ENCODE data around the gene AACS. TPM values are rescaled to one million over a fixed set of nuclear protein-coding genes. Genes with fewer than 3 reads are reported as not detected.

Gene AACS
- total and polyA plus RNA-seq, 4 donors = 3.4 to 13.6 (median 7.3) TPM

DNA sequence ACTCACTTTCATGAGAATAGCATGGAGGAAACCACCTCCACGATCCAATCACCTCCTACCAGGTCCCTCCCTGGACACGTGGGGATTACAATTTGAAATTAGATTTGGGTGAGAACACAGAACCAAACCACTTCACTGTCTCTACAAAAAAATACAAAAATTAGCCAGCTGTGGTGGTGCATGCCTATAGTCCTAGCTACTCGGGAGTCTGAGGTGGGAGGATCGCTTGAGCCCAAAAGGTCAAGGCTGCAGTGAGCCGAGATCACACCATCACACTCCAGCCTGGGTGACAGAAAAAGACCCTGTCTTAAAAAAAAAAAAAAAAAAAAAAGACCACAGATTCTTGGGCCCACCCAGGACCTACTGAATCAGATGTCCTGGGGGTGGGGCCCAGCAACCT, 43.5 kb upstream of the AACS start (continued):
- no peak for TF ChIP-seq RXRA (IDR thresholded peaks at IDR 0.05)
- TF ChIP-seq, protein P1, sequence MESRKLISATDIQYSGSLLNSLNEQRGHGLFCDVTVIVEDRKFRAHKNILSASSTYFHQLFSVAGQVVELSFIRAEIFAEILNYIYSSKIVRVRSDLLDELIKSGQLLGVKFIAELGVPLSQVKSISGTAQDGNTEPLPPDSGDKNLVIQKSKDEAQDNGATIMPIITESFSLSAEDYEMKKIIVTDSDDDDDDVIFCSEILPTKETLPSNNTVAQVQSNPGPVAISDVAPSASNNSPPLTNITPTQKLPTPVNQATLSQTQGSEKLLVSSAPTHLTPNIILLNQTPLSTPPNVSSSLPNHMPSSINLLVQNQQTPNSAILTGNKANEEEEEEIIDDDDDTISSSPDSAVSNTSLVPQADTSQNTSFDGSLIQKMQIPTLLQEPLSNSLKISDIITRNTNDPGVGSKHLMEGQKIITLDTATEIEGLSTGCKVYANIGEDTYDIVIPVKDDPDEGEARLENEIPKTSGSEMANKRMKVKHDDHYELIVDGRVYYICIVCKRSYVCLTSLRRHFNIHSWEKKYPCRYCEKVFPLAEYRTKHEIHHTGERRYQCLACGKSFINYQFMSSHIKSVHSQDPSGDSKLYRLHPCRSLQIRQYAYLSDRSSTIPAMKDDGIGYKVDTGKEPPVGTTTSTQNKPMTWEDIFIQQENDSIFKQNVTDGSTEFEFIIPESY (IDR thresholded peaks at IDR 0.05) = no peak

DNA sequence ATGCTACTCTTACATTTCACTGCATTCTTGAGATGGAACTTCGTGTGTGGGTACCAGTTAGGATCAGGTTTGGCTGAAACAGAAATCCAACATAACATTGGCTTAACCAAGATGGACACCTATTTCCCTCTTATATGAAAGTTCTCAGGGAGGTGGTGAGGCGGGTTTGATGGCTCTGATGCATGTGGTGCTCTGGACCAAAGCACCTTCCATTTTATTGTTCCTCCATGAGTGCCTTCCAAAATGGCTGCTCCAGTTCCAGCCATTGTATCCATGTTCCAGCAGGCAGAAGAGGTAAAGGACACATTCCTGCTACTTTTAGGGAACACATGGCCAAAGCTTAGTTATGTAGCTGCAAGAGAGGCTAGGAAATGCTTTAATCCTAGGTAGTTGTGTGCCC, 42.2 kb upstream of the AACS start:
- no peaks in the 10 kb centered on the region for H3K27me3 ChIP-seq (ENCODE audit: control insufficient read depth in 4 of 4, insufficient read depth in 4 of 4, low read length in 3 of 4)
- TF ChIP-seq CTCF (IDR thresholded peaks at IDR 0.05; ENCODE audit: low read depth, low read length, missing input control) (no peak), HNF4G (IDR thresholded peaks at IDR 0.05) (no peak), YY1 (IDR thresholded peaks at IDR 0.05) (no peak), JUND (IDR thresholded peaks at IDR 0.05) (no peak), HNF4A (conservative IDR thresholded peaks at IDR 0.05) (no peak), RXRA (IDR thresholded peaks at IDR 0.05) (no peak), SP1 (IDR thresholded peaks at IDR 0.05) (no peak), NR2F2 (IDR thresholded peaks at IDR 0.05) (no peak), REST (IDR thresholded peaks at IDR 0.05) (no peak), FOXA2 (IDR thresholded peaks at IDR 0.05) (no peak), TAF1 (conservative IDR thresholded peaks at IDR 0.05) (no peak), GABPA (IDR thresholded peaks at IDR 0.05 in 1 of 2, conservative IDR thresholded peaks at IDR 0.05 in 1 of 2) (no peak), EGR1 (IDR thresholded peaks at IDR 0.05; ENCODE audit: low read depth in 2 of 2) (no peak), FOXA1 (IDR thresholded peaks at IDR 0.05) (no peak), RAD21 (IDR thresholded peaks at IDR 0.05) (no peak)
- TF ChIP-seq, protein P2, sequence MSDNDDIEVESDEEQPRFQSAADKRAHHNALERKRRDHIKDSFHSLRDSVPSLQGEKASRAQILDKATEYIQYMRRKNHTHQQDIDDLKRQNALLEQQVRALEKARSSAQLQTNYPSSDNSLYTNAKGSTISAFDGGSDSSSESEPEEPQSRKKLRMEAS (IDR thresholded peaks at IDR 0.05) = no peak
- TF ChIP-seq, protein P1 (IDR thresholded peaks at IDR 0.05) = no peak
- TF ChIP-seq, protein P3, sequence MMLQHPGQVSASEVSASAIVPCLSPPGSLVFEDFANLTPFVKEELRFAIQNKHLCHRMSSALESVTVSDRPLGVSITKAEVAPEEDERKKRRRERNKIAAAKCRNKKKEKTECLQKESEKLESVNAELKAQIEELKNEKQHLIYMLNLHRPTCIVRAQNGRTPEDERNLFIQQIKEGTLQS (IDR thresholded peaks at IDR 0.05) = no peak
- over 99% methylated on average over 2 of the region's 2 CpGs for WGBS
- H3K4me3 ChIP-seq (ENCODE audit: low read depth in 1 of 3, low read length in 3 of 3) = no peak overlapping the region
- no peaks in the 10 kb centered on the region for H3K9me3 ChIP-seq (ENCODE audit: control insufficient read depth in 4 of 4, low read length in 3 of 4)
- peaks cover 0 to 4% (median 0%) of the 10 kb centered on the region in 4 donors for H3K36me3 ChIP-seq (ENCODE audit: control insufficient read depth in 4 of 4, insufficient read depth in 3 of 4, low read depth in 1 of 4, low read length in 3 of 4)
- H3K27ac ChIP-seq (ENCODE audit: low read depth in 1 of 2, low read length in 2 of 2) = no peak overlapping the region
- no peak overlapping the region for H3K9ac ChIP-seq (ENCODE audit: low read depth in 1 of 2, low read length in 2 of 2)
- DNase-seq (ENCODE audit: low spot score) = no peak
- H3K4me1 ChIP-seq (ENCODE audit: control insufficient read depth in 4 of 4, insufficient read depth in 4 of 4, low read length in 3 of 4) = no peaks in the 10 kb centered on the region
